Measurements from ENCODE around the gene MBD2. TPM values are rescaled to one million over a fixed set of nuclear protein-coding genes. Genes with fewer than 3 reads are reported as not detected.

The MBD2 gene
- total and polyA plus RNA-seq, 2 of the 8 experiments (the other 6 are each of a cell fraction or from before 2014, with no cell fraction given): 36.2 to 52.7 TPM

- no peak for TF ChIP-seq SAP30 (IDR thresholded peaks at IDR 0.05; ENCODE audit: insufficient read depth, insufficient replicate concordance, low read length)
- no peak for TF ChIP-seq HDAC6 (IDR thresholded peaks at IDR 0.05; ENCODE audit: low read depth, low read length)
Measured at GRCh38 chr18:54148678-54149077, 75.8 kb downstream of the MBD2 start (continued).

Data from H1 (cell line).